GF-D8 (cell line): ENCODE results near the gene ANHX.
A peak's percentile ranks its signal among the peaks of the same experiment; 100 is the strongest.

Experiments used
- DNase-seq: peaks from one replicate; lab custom pipeline; 2025; lab: John Stamatoyannopoulos, UW

ANHX gene

GRCh38 chr12:133202493-133203343 is 33.0 kb downstream of the ANHX start:
- DNase-seq = no peak

- DNase-seq = no peak
These were observed 33.8 kb downstream of the ANHX start for GRCh38 chr12:133201888-133202287.

GRCh38 chr12:133192847-133193246 is 42.8 kb downstream of the ANHX start:
- no peak for DNase-seq

- DNase-seq = no peak
These were observed 45.5 kb downstream of the ANHX start for GRCh38 chr12:133190176-133190575.

- peak; percentile 80 for DNase-seq
These were observed 54.3 kb downstream of the ANHX start, which contains the start of gene ZNF268 for GRCh38 chr12:133181238-133181959. ZNF268 (plus strand) TSS chr12:133181495; CDS start chr12:133181998, 503 bp downstream.

GRCh38 chr12:133180669-133181068 is 55.0 kb downstream of the ANHX start:
- DNase-seq = no peak

GRCh38 chr12:133174901-133175300 is 60.8 kb downstream of the ANHX start:
- no peak for DNase-seq

GRCh38 chr12:133172491-133172890 is 63.2 kb downstream of the ANHX start:
- DNase-seq = no peak
